Stomach (tissue), 4 donors: ENCODE results near the gene BNIP3.

Source experiments
- CTCF ChIP-seq, 7 experiments: fragments of 450-650 bp in 4 of 7; fragments of 200-600 bp in 3 of 7; sonication (generic) in 3 of 7; IDR thresholded peaks; one replicate each; pipeline ENCODE4 v1.5.1; 2016 to 2019; ENCODE audit warnings: antibody characterized with exemption in 7 of 7, control low read depth in 2 of 7, mild to moderate bottlenecking in 1 of 7
- EP300 ChIP-seq: sonication (generic); formaldehyde crosslinking; IDR thresholded peaks from one replicate; pipeline ENCODE4 v1.6.1; 2017; ENCODE audit warnings: antibody characterized with exemption
- POLR2A ChIP-seq, 4 donors: fragments of 450-650 bp; IDR thresholded peaks; one replicate each; pipeline ENCODE4 v1.6.1; 2016; ENCODE audit warnings: antibody characterized with exemption in 4 of 4, control low read depth in 2 of 4, mild to moderate bottlenecking in 1 of 4, moderate library complexity in 1 of 4
- POLR2AphosphoS5 ChIP-seq, 3 donors: sonication (generic); formaldehyde crosslinking; IDR thresholded peaks; one replicate each; pipeline ENCODE4 v1.6.1; 2016; ENCODE audit warnings: antibody characterized with exemption in 3 of 3

DNA sequence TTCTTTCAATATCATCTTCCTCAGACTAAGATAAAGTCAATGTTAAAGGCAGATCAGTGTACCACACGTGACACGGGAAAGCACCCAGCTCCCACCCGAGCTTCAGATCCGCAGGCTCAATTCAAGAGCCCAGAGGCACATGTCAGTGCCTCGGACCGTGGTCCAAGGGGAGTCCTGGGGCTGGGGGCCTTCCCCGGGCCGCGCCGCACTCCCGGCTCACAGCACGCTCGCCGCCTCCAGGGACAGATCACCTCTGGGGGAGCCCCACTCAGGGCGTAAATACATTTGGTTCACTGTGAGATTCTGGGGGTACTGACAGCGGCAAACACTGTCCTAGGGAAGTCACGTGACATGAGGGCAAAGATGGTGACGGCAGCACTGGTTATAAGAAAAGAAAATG lies 10.8 kb downstream of the BNIP3 start:
- TF ChIP-seq POLR2A (IDR thresholded peaks at IDR 0.05) (no peak), CTCF (IDR thresholded peaks at IDR 0.05) (no peak), POLR2AphosphoS5 (IDR thresholded peaks at IDR 0.05) (no peak), EP300 (no peak)
